Stimulated activated CD4-positive, alpha-beta T cell treated with anti-CD3 and anti-CD28 coated beads, Interleukin-4, amount 100 ng/mL, for 1 hour (primary cell): ENCODE results near the gene RGS14.
"Not testable (repeated sequence)": the region's sequence is repeated elsewhere in the genome, so short reads cannot be mapped to it uniquely, and the experiment has no call there.

Experiments
- DNase-seq: peaks from one replicate; pipeline ENCODE4 v3.0.0-alpha.2; 2020

The RGS14 gene

GRCh38 chr5:177367323-177367848 is 9.7 kb downstream of the RGS14 start:
- DNase-seq: no peak

- DNase-seq: no peak
Measured at GRCh38 chr5:177367981-177368868, 10.5 kb downstream of the RGS14 start.

- DNase-seq: peak; percentile 41
Measured at GRCh38 chr5:177368869-177369644, 11.3 kb downstream of the RGS14 start.

GRCh38 chr5:177369645-177370440 is 12.1 kb downstream of the RGS14 start:
- DNase-seq: no peak

- DNase-seq: peak; percentile 66
Measured at GRCh38 chr5:177370488-177371119, 12.9 kb downstream of the RGS14 start.

GRCh38 chr5:177371120-177372033 is 13.7 kb downstream of the RGS14 start:
- no peak for DNase-seq

- DNase-seq: no peak
Measured at GRCh38 chr5:177372034-177372896, 14.5 kb downstream of the RGS14 start.

GRCh38 chr5:177372910-177373309 is 15.2 kb downstream of the RGS14 start:
- no peak for DNase-seq

GRCh38 chr5:177373806-177374205 is 16.1 kb downstream of the RGS14 start:
- DNase-seq: no peak

GRCh38 chr5:177374211-177374610 is 16.5 kb downstream of the RGS14 start:
- DNase-seq: no peak

- DNase-seq: not testable (repeated sequence)
Measured at GRCh38 chr5:177375516-177375915, 17.8 kb downstream of the RGS14 start.

GRCh38 chr5:177376107-177376506 is 18.4 kb downstream of the RGS14 start:
- no peak for DNase-seq

GRCh38 chr5:177377851-177378776 is 20.4 kb downstream of the RGS14 start:
- no peak for DNase-seq

GRCh38 chr5:177378884-177379883 is 21.5 kb downstream of the RGS14 start:
- no peak for DNase-seq

GRCh38 chr5:177380805-177381126 is 23.0 kb downstream of the RGS14 start:
- no peak for DNase-seq

GRCh38 chr5:177382423-177383029 is 24.8 kb downstream of the RGS14 start:
- DNase-seq: no peak

GRCh38 chr5:177383181-177383580 is 25.5 kb downstream of the RGS14 start:
- DNase-seq: no peak
